Keratinocyte (primary cell): Measurements from ENCODE around the gene CELA2B.

ENCODE experiments used
- EZH2 ChIP-seq: IDR thresholded peaks from one replicate; pipeline ENCODE4 v1.6.1; 2012; ENCODE audit warnings: inconsistent platforms, mild to moderate bottlenecking, low read length, moderate library complexity
- TF ChIP-seq, protein P1 (sequence below), 3 experiments: IDR thresholded peaks in 1 of 3; conservative IDR thresholded peaks in 1 of 3; optimal IDR thresholded peaks in 1 of 3; 2 replicates in 2 of 3; 3 replicates in 1 of 3; pipeline versions ENCODE3 to v1.5.1; 2011; ENCODE audit warnings: low read length in 3 of 3, mild to moderate bottlenecking in 3 of 3, moderate library complexity in 2 of 3, control low read depth in 1 of 3, inconsistent platforms in 1 of 3; ENCODE audit not compliant: insufficient read depth in 2 of 3; ENCODE audit errors: extremely low read depth in 1 of 3

DNA sequence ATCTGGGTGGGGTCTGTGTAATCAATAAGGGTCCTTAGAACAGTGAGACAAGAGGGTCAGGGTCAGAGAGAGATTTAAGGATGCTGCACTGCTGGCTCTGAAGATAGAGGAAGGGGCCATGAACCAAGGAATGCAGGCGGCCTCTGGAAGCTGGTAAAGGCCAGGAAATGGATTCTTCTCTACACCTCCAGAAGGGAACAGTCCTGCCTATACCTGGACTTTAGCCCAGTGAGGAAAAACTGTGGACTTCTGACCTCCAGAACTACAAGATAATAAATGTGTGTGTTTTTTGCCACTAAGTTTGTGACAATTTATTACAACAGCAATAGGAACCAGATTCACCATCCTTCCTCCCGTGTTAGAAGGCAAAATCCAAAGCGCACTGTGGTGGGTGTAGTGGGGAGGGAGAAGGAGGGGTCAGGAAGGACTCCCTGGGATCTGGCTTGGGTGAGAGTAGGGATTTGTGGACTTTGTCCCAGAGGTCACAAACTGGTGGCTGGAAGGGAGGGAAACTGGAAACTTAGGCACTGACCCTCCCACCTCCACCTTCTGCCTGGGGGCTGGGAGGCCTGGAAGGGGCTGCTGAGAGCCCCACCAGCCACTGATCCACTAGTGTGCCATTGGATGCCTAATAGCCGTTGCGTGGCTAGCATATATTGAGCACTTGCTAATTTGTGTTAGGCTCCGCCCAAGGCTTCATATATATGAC, 24.7 kb upstream of the CELA2B start:
- TF ChIP-seq, protein P1, sequence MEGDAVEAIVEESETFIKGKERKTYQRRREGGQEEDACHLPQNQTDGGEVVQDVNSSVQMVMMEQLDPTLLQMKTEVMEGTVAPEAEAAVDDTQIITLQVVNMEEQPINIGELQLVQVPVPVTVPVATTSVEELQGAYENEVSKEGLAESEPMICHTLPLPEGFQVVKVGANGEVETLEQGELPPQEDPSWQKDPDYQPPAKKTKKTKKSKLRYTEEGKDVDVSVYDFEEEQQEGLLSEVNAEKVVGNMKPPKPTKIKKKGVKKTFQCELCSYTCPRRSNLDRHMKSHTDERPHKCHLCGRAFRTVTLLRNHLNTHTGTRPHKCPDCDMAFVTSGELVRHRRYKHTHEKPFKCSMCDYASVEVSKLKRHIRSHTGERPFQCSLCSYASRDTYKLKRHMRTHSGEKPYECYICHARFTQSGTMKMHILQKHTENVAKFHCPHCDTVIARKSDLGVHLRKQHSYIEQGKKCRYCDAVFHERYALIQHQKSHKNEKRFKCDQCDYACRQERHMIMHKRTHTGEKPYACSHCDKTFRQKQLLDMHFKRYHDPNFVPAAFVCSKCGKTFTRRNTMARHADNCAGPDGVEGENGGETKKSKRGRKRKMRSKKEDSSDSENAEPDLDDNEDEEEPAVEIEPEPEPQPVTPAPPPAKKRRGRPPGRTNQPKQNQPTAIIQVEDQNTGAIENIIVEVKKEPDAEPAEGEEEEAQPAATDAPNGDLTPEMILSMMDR (optimal IDR thresholded peaks at IDR 0.05 in 1 of 3, IDR thresholded peaks at IDR 0.05 in 1 of 3, conservative IDR thresholded peaks at IDR 0.05 in 1 of 3; ENCODE audit: extremely low read depth in 1 of 3, insufficient read depth in 2 of 3, low read length in 3 of 3), result no peak
- no peak for TF ChIP-seq EZH2
